C4-2B (cell line): ENCODE measurements around the gene TNNC2.

Experiments
- ZFX ChIP-seq: fragments of 450-650 bp; IDR thresholded peaks from 2 replicates; pipeline ENCODE4 v1.6.1; 2017
- TF ChIP-seq, protein P1 (sequence below): fragments of 450-650 bp; conservative IDR thresholded peaks from 2 replicates; pipeline ENCODE4 v1.5.1; 2017; ENCODE audit warnings: mild to moderate bottlenecking

DNA sequence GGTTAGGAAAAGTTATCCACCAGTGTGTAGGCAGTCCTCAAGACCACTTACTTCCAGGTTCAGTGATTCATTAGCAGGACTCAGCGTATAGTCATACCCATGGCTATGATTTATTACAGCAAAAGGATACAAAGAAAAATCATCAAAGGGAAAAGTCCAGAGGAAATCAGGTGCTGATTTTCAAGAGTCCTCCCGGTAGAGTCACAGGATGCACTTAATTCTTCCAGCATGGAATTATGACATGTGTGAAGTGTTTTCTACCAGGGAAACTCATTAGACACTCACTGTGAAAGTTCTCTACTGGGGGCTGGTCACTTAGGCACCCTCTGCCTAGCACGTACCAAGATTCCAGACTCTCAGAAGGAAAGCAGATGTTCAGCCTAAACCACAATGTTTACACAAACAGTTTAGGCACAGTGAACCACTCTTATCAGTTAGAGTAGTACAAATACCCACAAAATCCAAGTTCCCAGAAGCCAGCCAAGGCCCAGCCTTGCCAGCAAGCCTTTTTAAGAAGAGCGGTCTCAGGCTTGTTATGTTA lies 45.7 kb downstream of the TNNC2 start:
- TF ChIP-seq, protein P1, sequence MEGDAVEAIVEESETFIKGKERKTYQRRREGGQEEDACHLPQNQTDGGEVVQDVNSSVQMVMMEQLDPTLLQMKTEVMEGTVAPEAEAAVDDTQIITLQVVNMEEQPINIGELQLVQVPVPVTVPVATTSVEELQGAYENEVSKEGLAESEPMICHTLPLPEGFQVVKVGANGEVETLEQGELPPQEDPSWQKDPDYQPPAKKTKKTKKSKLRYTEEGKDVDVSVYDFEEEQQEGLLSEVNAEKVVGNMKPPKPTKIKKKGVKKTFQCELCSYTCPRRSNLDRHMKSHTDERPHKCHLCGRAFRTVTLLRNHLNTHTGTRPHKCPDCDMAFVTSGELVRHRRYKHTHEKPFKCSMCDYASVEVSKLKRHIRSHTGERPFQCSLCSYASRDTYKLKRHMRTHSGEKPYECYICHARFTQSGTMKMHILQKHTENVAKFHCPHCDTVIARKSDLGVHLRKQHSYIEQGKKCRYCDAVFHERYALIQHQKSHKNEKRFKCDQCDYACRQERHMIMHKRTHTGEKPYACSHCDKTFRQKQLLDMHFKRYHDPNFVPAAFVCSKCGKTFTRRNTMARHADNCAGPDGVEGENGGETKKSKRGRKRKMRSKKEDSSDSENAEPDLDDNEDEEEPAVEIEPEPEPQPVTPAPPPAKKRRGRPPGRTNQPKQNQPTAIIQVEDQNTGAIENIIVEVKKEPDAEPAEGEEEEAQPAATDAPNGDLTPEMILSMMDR: no peak
- no peak for TF ChIP-seq ZFX
